ENCODE results near the gene SRSF8. TPM values are rescaled to one million over a fixed set of nuclear protein-coding genes. Genes with fewer than 3 reads are reported as not detected.

The SRSF8 gene
- total RNA-seq, 2 donors from 2014 or later: 24.7 to 37.4 TPM

- H3K27me3 ChIP-seq: no peaks in the 10 kb centered on the region
- no peak overlapping the region for H3K27ac ChIP-seq
- H3K4me3 ChIP-seq: no peak overlapping the region
- H3K4me1 ChIP-seq: peaks cover 0 to 9% of the 10 kb centered on the region in 2 donors
- TF ChIP-seq, protein P1, sequence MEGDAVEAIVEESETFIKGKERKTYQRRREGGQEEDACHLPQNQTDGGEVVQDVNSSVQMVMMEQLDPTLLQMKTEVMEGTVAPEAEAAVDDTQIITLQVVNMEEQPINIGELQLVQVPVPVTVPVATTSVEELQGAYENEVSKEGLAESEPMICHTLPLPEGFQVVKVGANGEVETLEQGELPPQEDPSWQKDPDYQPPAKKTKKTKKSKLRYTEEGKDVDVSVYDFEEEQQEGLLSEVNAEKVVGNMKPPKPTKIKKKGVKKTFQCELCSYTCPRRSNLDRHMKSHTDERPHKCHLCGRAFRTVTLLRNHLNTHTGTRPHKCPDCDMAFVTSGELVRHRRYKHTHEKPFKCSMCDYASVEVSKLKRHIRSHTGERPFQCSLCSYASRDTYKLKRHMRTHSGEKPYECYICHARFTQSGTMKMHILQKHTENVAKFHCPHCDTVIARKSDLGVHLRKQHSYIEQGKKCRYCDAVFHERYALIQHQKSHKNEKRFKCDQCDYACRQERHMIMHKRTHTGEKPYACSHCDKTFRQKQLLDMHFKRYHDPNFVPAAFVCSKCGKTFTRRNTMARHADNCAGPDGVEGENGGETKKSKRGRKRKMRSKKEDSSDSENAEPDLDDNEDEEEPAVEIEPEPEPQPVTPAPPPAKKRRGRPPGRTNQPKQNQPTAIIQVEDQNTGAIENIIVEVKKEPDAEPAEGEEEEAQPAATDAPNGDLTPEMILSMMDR (IDR thresholded peaks at IDR 0.05): no peak
- no peaks in the 10 kb centered on the region for H3K36me3 ChIP-seq
- H3K9me3 ChIP-seq: no peaks in the 10 kb centered on the region
- DNase-seq (ENCODE audit: low spot score): no peak
These were observed 34.3 kb downstream of the SRSF8 start for GRCh38 chr11:95100856-95101507.

GRCh38 chr11:95101935-95102334 lies 35.2 kb downstream of the SRSF8 start:
- TF ChIP-seq, protein P1 (IDR thresholded peaks at IDR 0.05): no peak
- Histone ChIP-seq H3K36me3 (no peaks in the 10 kb centered on the region), H3K27ac (no peak overlapping the region), H3K4me3 (no peak overlapping the region), H3K4me1 (peaks cover 0 to under 1% of the 10 kb centered on the region in 2 donors), H3K27me3 (no peaks in the 10 kb centered on the region), H3K9me3 (no peaks in the 10 kb centered on the region)
- DNase-seq (ENCODE audit: low spot score): no peak

- Histone ChIP-seq H3K27me3 (no peaks in the 10 kb centered on the region), H3K4me1 (peaks cover 0 to under 1% of the 10 kb centered on the region in 2 donors), H3K4me3 (no peak overlapping the region), H3K36me3 (no peaks in the 10 kb centered on the region), H3K9me3 (no peaks in the 10 kb centered on the region), H3K27ac (no peak overlapping the region)
- no peak for DNase-seq (ENCODE audit: low spot score)
- TF ChIP-seq, protein P1 (IDR thresholded peaks at IDR 0.05): no peak
These were observed 36.0 kb downstream of the SRSF8 start for GRCh38 chr11:95102733-95103132.

- peaks cover 0 to 10% of the 10 kb centered on the region in 2 donors for H3K4me1 ChIP-seq
- TF ChIP-seq, protein P1 (IDR thresholded peaks at IDR 0.05): no peak
- no peaks in the 10 kb centered on the region for H3K36me3 ChIP-seq
- no peaks in the 10 kb centered on the region for H3K9me3 ChIP-seq
- no peaks in the 10 kb centered on the region for H3K27me3 ChIP-seq
- DNase-seq (ENCODE audit: low spot score): no peak
- no peak overlapping the region for H3K27ac ChIP-seq
- H3K4me3 ChIP-seq: no peak overlapping the region
These were observed 37.0 kb downstream of the SRSF8 start for GRCh38 chr11:95103701-95104100.

GRCh38 chr11:95104121-95104830 lies 37.6 kb downstream of the SRSF8 start:
- no peak overlapping the region for H3K27ac ChIP-seq
- H3K4me3 ChIP-seq: no peak overlapping the region
- H3K4me1 ChIP-seq: peaks cover 0 to 16% of the 10 kb centered on the region in 2 donors
- H3K36me3 ChIP-seq: no peaks in the 10 kb centered on the region
- DNase-seq (ENCODE audit: low spot score): no peak
- no peaks in the 10 kb centered on the region for H3K27me3 ChIP-seq
- H3K9me3 ChIP-seq: no peaks in the 10 kb centered on the region
- TF ChIP-seq, protein P1 (IDR thresholded peaks at IDR 0.05): no peak

Measured in right atrium auricular region (tissue), 2 donors.